Aorta (tissue), 5 donors: ENCODE results near the gene RAB4B. TPM values are rescaled to one million over a fixed set of nuclear protein-coding genes. Genes with fewer than 3 reads are reported as not detected.

Source experiments
- ATAC-seq: fragments of 200-7000 bp; cut with Tn5 transposase; one replicate; pipeline ENCODE4 v1.9.1; 2022; ENCODE audit warnings: moderate library complexity; ENCODE audit not compliant: low FRiP score
- DNase-seq, 2 donors: peaks; one replicate each; pipeline ENCODE4 v3.0.0-alpha.2; 2020
- H3K27ac ChIP-seq, 2 donors: one replicate each; pipeline ENCODE4 v1.5.1; 2013; ENCODE audit warnings: low read length in 2 of 2, mild to moderate bottlenecking in 2 of 2, moderate library complexity in 2 of 2, control low read depth in 1 of 2, inconsistent platforms in 1 of 2, low read depth in 1 of 2
- H3K27me3 ChIP-seq, 2 donors: one replicate each; pipeline ENCODE4 v1.6.1; 2013; ENCODE audit warnings: control low read depth in 1 of 2, low read length in 1 of 2, mild to moderate bottlenecking in 1 of 2, moderate library complexity in 1 of 2; ENCODE audit not compliant: insufficient read depth in 2 of 2, control insufficient read depth in 1 of 2
- H3K36me3 ChIP-seq, 2 donors: one replicate each; pipeline ENCODE4 v1.6.1; 2013; ENCODE audit warnings: control low read depth in 1 of 2, low read length in 1 of 2, mild to moderate bottlenecking in 1 of 2; ENCODE audit not compliant: insufficient read depth in 2 of 2, control insufficient read depth in 1 of 2
- H3K4me1 ChIP-seq, 2 donors: one replicate each; pipeline ENCODE4 v1.6.1; 2013; ENCODE audit warnings: low read length in 2 of 2, control low read depth in 1 of 2, mild to moderate bottlenecking in 1 of 2, moderate library complexity in 1 of 2; ENCODE audit not compliant: insufficient read depth in 2 of 2, control insufficient read depth in 1 of 2
- H3K4me3 ChIP-seq, 2 donors: one replicate each; pipeline ENCODE4 v1.5.1; 2013; ENCODE audit warnings: low read length in 2 of 2, control low read depth in 1 of 2, mild to moderate bottlenecking in 1 of 2
- H3K9me3 ChIP-seq: one replicate; pipeline ENCODE4 v1.6.1; 2013; ENCODE audit warnings: mild to moderate bottlenecking, low read length; ENCODE audit not compliant: control insufficient read depth
- WGBS, 2 donors: extraction: QIAGEN DNeasy Blood & Tissue Kit; methylation state at CpG; one replicate each; pipeline ENCODE4 v1.1.7; 2013; 5-methylcytosine and 5-hydroxymethylcytosine counted together
- intact Hi-C, 2 donors: fragments of 100-400 bp; cut with DNase I; formaldehyde crosslinking; loops; one replicate each; pipeline versions ENCODE4 v1.14.2 to v1.15.0; 2022
- polyA plus RNA-seq, 2 donors: library from polyadenylated mRNA; stranded (reverse); fragments of 200-250 nt; gene quantifications; one replicate each; pipeline ENCODE4 v1.2.3, GENCODE V29; 2013
- total RNA-seq, 2 donors: library from RNA; stranded (reverse); fragmentation: NEBNext Ultra II Directional; extraction: Animal tissue kit (Norgen Biotek cat#: 25700); gene quantifications; one replicate each; pipeline ENCODE4 v1.2.1, GENCODE V29; 2021
- donor health status: healthy with polysubstance abuse.
- donor health status: Bipolar disorder and iron deficiency.
- donor health status: DM: no; HTN: no; CAD: no.
- donor health status: DM: no; HTN: no; CAD: no.
- donor health status: DM: yes; HTN: yes; CAD: no.

The RAB4B gene
- total and polyA plus RNA-seq, 4 donors, result 19.3 to 67.2 (median 30.7) TPM

DNA sequence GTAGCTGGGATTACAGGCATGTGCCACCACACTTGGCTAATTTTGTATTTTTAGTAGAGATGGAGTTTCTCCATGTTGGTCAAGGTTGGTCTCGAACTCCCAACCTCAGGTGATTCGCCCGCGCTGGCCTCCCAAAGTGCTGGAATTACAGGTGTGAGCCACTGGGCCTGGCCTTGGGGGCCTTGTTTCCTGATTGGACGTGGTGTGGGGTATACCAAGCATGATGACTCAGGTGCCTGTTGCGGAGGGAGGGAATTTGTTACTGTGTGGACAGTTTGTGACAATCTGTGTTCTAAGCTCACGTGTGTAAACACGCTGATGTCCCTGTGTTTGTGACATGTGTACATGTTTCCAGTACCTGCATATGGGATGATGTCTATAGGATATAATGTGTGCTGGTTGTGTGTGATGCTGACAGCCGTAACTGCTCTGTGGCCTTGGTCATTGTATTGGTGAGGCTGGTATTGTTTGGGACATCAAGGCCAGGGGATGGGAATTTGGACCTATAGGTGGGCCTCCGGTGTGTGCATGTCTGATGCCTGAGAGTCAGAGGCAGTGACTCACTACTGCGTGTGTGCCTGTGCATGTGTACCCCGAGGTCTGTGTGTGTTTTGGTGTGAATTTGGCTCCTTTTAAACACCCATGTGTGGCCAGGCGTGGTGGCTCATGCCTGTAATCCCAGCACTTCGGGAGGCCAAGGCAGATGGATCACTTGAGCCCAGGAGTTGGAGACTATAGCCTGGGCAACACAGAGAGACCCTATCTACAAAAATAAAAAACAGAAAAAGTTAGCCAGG is 19.3 kb downstream of the RAB4B start:
- ATAC-seq (no peak), DNase-seq (peak; percentile 44 to 58)
- WGBS, 2 donors, result 90 to 93% methylated on average over 14 of the region's 14 CpGs
- H3K9me3 ChIP-seq, result no peaks in the 10 kb centered on the region
- H3K36me3 ChIP-seq, result peaks cover 0 to 4% of the 10 kb centered on the region in 2 donors
- peak overlapping the region; percentile 6 to 81 for H3K27ac ChIP-seq
- no peaks in the 10 kb centered on the region for H3K27me3 ChIP-seq
- intact Hi-C loops, result loop anchor here (5.0 kb wide), 2 partner anchors 45 to 80 kb away; partner anchors contain the start of genes ACTMAP (in 1 of the 2), COQ8B (in 1 of the 2), ITPKC (in 1 of the 2) and SNRPA (in 1 of the 2)
- no peak overlapping the region for H3K4me3 ChIP-seq
- H3K4me1 ChIP-seq, result peaks cover 0 to under 1% of the 10 kb centered on the region in 2 donors

DNA sequence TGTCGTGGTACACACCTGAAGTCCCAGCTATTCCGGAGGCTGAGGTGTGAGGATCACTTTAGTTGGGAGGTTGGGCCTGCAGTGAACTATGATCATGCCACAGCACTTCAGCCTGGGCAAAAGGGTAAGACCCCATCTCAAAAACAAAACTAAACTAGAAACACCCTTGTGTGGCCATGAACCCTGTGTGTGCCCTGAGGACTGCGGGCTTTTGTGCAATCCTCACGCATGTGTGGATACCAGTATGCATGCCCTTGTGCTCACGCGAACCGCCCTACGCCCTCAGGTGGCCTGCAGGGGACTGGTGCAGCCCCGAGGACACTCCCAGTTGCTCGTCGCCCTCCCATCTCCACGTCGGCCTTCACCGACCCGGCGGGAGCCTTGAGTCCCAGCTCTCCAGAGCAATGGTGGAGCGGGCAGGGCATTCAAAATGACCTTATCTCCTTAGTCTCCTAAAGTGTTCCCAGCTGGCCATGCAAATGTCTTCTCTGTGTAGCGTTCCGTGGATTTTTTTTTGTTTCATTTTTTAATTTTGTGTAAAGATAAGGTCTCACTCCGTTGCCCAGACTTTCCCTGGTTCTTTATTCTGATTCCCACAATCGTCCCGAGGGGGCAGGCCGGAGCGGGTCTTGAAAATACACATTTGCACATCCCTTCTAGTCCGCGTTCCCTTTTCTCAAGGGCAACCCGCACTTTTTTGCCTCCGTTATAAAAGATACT is 20.1 kb downstream of the RAB4B start:
- intact Hi-C loops, result loop anchor here (2.0 to 5.0 kb wide), 3 partner anchors 46 to 81 kb away; partner anchors contain the start of genes ACTMAP (in 2 of the 2), SNRPA (in 2 of the 2), COQ8B (in 1 of the 2) and ITPKC (in 1 of the 2)
- 8 to 9% methylated on average over 28 of the region's 28 CpGs for WGBS, 2 donors
- Histone ChIP-seq H3K27me3 (no peaks in the 10 kb centered on the region), H3K36me3 (peaks cover 0 to 4% of the 10 kb centered on the region in 2 donors), H3K4me1 (no peaks in the 10 kb centered on the region), H3K9me3 (no peaks in the 10 kb centered on the region), H3K4me3 (peak overlapping the region; percentile 21 to 40), H3K27ac (peak overlapping the region; percentile 6 to 81)
- ATAC-seq (peak; percentile 31), DNase-seq (peak; percentile 83 to 84)

DNA sequence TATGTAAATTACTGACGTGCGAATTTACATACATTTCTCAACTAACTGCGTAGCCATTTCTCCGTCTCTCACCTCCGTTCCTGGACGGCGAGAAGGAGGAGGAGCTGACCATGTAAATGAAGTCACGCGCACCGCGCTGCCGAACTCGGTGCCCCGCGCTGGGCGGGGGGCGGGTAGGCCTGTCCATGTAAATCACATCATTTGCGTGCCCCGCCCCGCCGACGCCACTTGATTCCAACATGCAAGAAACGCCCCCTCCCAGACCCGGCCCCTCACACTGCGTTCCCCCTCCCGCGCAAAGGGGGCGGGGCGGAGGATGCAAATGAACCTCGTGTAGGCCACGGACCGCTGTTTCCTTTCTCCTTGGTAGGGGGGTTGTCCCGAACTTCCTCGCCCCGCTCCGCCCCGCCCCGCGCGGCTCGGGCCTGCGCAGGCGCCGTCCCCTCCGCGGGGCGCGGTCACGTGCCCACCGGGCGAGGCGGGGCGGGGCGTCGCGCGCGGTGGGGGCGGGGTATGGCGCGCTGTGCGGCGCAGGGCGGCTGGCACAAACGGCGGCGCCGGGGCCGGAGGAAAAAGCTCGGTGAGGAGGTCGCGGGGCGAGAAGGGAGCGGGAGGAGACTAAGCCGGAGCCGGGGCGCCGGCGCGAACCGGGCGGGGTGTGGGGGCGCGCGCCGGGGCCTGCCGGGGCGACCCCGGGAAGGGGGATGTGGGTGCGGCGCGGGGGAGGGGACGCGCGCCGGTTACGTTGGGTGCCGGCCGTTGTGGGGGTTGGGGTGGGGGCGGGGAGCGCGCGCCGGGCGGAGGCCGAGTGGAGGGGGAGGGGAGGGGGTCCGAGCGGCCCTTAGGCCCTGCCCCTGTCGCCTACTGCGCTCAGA is 20.9 kb downstream of the RAB4B start, which contains the start of gene EGLN2:
Gene EGLN2 (plus strand): TSS at position 509 of the 875 bp plus-strand sequence. CDS start 1,382 bp downstream, outside the sequence.
- Histone ChIP-seq H3K4me1 (no peaks in the 10 kb centered on the region), H3K4me3 (peak within 1 kb of the TSS; percentile 92 to 94), H3K36me3 (peaks cover 0 to 4% of the 10 kb centered on the region in 2 donors), H3K9me3 (no peaks in the 10 kb centered on the region), H3K27ac (peak within 1 kb of the TSS; percentile 6 to 81), H3K27me3 (no peaks in the 10 kb centered on the region)
- peak; percentile 100 for DNase-seq
- intact Hi-C loops, result loop anchor here (2.0 to 5.0 kb wide), 3 partner anchors 47 to 82 kb away; partner anchors contain the start of genes ACTMAP (in 2 of the 2), SNRPA (in 2 of the 2), COQ8B (in 1 of the 2) and ITPKC (in 1 of the 2)
- ATAC-seq, result peak; percentile 94
- WGBS, 2 donors, result 0 to 1% methylated on average over 75 to 110 of the region's 110 CpGs

DNA sequence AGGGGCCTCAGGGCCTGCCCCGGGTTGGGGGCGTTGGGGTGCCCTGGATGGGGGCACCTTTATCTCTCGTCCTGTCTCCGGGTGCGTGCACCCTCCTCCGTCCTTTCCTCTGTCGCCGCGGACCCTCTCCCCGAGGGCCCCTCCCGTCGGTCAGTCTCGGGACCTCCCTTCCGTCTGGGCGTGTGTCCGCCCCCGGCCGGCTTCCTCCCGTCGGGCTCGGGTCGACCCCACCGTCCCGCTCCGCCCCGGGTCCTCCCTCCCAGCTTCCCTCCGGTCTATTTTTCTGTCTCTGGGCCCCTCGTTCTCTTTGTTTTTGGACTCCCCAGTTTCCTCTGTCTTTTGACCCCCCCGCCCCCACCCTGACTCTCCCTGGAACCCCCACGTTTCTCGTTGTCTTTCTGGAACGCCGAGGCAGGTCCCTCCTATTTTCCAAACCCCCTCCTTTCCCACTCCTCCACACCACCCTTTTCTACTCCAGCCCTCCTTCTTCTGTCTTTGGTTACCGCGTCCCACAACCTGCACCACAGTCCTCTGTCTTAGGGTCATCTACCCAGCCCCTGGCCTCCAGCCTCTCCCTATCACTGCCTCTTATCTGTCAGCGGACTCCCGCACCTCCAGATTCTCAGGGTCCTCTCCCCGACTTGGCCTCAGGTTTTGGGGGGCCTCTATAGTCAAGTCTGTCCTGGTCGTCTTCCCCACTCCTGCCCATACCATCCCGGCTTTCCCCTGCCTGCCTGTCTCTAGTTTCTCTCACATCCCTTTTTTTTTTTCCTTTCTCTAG is 21.7 kb downstream of the RAB4B start:
- DNase-seq, result peak in 1 of 2 donors; percentile 89
- no peaks in the 10 kb centered on the region for H3K4me1 ChIP-seq
- H3K27me3 ChIP-seq, result no peaks in the 10 kb centered on the region
- peak overlapping the region in 1 of 2 donors; percentile 49 for H3K27ac ChIP-seq
- intact Hi-C loops, result loop anchor here (2.0 to 10.0 kb wide), 4 partner anchors 47 to 355 kb away; partner anchors contain the start of genes ACTMAP (in 2 of the 2), SNRPA (in 2 of the 2), COQ8B (in 1 of the 2) and ITPKC (in 1 of the 2)
- peak; percentile 12 for ATAC-seq
- peaks cover 0 to 4% of the 10 kb centered on the region in 2 donors for H3K36me3 ChIP-seq
- H3K4me3 ChIP-seq, result peak overlapping the region; percentile 92 to 94
- H3K9me3 ChIP-seq, result no peaks in the 10 kb centered on the region
- WGBS, 2 donors, result 1 to 2% methylated on average over 24 to 40 of the region's 40 CpGs

DNA sequence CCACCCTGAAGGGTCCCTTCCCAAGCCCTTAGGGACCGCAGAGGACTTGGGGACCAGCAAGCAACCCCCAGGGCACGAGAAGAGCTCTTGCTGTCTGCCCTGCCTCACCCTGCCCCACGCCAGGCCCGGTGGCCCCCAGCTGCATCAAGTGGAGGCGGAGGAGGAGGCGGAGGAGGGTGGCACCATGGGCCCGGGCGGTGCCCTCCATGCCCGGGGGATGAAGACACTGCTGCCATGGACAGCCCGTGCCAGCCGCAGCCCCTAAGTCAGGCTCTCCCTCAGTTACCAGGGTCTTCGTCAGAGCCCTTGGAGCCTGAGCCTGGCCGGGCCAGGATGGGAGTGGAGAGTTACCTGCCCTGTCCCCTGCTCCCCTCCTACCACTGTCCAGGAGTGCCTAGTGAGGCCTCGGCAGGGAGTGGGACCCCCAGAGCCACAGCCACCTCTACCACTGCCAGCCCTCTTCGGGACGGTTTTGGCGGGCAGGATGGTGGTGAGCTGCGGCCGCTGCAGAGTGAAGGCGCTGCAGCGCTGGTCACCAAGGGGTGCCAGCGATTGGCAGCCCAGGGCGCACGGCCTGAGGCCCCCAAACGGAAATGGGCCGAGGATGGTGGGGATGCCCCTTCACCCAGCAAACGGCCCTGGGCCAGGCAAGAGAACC is 22.4 kb downstream of the RAB4B start:
- no peaks in the 10 kb centered on the region for H3K4me1 ChIP-seq

DNA sequence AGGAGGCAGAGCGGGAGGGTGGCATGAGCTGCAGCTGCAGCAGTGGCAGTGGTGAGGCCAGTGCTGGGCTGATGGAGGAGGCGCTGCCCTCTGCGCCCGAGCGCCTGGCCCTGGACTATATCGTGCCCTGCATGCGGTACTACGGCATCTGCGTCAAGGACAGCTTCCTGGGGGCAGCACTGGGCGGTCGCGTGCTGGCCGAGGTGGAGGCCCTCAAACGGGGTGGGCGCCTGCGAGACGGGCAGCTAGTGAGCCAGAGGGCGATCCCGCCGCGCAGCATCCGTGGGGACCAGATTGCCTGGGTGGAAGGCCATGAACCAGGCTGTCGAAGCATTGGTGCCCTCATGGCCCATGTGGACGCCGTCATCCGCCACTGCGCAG is 22.9 kb downstream of the RAB4B start:
- DNase-seq (peak in 1 of 2 donors; percentile 72), ATAC-seq (no peak)
- no peaks in the 10 kb centered on the region for H3K27me3 ChIP-seq
- H3K4me3 ChIP-seq, result no peak overlapping the region
- WGBS, 2 donors, result 78 to 83% methylated on average over 22 to 27 of the region's 27 CpGs
- H3K27ac ChIP-seq, result no peak overlapping the region
- H3K36me3 ChIP-seq, result peaks cover 0 to 4% of the 10 kb centered on the region in 2 donors
- intact Hi-C loops, result loop anchor here in 1 of 2 donors (10.0 kb wide), 1 partner anchor 356 kb away; the partner anchor contains the start of gene SERTAD3
- H3K4me1 ChIP-seq, result no peaks in the 10 kb centered on the region
- H3K9me3 ChIP-seq, result no peaks in the 10 kb centered on the region

More for the DNA sequence above, 22.4 kb downstream of the RAB4B start:
- Histone ChIP-seq H3K27me3 (no peaks in the 10 kb centered on the region), H3K4me3 (peak overlapping the region in 1 of 2 donors; percentile 94), H3K9me3 (no peaks in the 10 kb centered on the region), H3K36me3 (peaks cover 0 to 4% of the 10 kb centered on the region in 2 donors), H3K27ac (peak overlapping the region in 1 of 2 donors; percentile 35)
- intact Hi-C loops, result loop anchor here in 1 of 2 donors (10.0 kb wide), 1 partner anchor 356 kb away; the partner anchor contains the start of gene SERTAD3
- ATAC-seq (no peak), DNase-seq (peak in 1 of 2 donors; percentile 75)
- WGBS, 2 donors, result 59 to 61% methylated on average over 24 to 27 of the region's 27 CpGs
